IPS-NIHi11 (cell line): ENCODE results near the gene TBL2.
"Not testable (repeated sequence)": the region's sequence is repeated elsewhere in the genome, so short reads cannot be mapped to it uniquely, and the experiment has no call there.

Experiments
- DNase-seq: peaks from one replicate; pipeline ENCODE4 v3.0.0; 2012; ENCODE audit warnings: mixed read lengths, low spot score

The TBL2 gene

DNA sequence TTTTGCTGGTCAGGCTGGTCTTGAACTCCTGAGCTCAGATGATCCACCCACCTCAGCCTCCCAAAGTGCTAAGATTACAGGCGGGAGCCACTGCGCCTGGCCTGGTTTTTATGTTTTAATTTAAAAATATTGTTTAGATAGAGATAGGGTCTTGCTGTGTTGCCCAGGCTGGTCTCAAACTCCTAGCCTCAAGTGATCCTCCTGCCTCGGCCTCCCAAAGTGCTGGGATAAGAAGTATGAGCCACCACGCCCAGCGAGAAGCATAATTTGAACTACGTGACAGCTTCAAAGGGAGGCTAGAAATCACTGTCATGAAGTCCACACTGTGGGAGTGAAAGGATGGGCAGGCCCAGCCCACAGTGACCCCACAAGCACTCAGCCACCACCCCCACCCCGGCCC, 42.5 kb downstream of the TBL2 start:
- DNase-seq: not testable (repeated sequence)

DNA sequence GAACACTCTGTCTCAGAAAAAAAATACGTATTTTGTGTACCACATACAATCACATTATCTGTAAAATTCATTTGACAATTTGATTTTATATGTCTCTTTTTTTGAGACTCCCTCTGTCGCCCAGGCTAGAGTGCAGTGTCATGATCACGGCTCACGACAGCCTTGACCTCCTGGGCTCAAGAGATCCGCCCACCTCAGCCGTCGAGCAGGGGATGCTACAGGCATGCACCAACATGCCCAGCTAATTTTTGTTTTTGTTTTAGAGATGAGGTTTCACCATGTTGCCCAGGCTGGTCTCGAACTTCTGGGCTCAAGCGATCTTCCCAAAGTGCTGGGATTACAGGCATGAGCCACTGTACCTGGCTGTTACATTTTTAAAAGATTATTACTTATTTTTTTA, 44.6 kb downstream of the TBL2 start:
- DNase-seq: no peak

DNA sequence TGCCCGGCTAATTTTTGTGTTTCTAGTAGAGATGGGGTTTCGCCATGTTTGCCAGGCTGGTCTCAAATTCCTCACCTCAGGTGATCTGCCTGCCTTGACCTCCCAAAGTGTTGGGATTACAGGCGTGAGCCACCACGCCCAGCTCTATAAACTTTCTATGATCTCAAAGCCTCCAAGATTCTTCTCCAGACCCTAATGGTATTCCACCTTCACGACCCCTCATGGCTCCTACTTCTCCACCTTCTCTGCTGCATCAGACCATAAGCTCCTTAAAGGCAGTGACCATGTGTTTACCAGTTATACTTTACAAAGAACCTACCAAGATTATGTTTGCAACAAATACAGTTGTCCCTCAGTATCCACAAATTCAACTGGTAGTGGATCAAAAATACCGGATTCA, 46.2 kb downstream of the TBL2 start:
- DNase-seq: no peak

DNA sequence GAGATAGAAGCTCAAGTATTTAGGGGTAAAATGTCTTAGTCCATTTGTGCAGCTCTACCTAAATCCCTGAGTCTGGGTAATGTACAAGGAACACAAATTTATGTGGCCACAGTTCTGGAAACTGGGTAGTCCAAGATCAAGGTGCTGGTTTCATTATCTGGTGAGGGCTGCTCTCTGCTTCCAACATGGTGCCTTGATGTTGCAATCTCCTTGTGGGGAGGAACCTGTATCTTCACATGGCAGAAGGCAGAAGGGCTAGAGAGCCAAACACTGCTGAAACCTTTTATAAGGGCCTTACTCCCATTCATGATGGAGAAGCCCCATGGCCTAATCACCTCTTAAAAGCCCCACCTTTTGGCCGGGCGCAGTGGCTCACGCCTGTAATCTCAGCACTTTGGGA, 47.6 kb downstream of the TBL2 start:
- DNase-seq: no peak

DNA sequence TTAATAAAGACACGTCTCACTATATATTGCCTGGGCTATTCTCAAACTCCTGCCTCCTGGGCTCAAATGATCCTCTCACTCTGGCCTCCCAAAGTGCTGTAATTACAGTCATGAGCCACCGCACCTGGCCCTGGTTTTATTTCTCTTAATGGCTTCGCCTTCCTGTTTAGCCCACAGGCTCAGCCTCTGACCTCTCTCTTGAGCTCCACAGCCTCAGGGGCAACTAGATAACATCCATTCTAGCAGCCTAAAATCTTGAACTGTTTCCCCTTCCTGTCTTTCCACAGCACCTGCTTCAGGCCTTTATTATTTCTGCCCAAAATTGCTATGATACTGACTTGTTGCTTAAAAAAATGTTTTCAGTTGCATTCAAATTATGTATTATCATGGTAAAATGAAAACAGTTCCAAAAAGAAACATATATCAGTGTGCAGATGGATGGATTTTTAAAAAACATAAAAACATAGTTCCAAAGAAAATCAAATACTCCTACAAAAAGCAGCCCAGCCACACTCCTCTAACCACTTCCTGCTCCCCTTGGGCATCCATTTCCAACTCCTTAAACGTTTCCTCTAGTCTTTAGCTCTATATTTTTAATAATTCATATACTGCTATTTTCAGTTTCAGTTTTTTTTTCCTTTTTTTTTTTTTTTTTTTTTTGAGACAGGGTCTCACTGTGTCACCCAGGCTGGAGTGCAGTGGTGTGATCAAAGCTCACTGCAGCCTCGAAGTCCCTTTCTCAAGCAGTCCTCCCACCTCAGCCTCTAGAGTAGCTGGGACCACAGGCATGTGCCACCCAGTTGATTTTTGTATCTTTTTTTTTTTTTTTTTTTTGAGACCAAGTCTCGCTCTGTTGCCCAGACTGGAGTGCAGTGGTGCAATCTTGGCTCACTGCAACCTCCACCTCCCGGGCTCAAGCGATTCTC, 51.2 kb downstream of the TBL2 start:
- DNase-seq: no peak

DNA sequence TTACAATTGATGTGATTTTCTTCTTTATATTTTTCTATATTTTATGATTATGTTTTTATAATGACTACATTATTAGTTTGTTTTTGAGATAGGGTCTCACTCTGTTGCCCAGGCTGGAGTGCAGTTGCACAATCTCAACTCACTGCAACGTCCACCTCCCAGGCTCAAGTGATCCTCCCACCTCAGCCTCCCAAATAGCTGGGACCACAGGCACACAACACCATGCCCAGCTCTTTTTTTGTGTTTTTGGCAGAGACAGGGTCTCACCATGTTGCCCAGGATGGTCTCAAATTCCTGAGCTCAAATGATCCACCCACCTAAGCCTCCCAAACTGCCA, 52.3 kb downstream of the TBL2 start:
- DNase-seq: not testable (repeated sequence)

DNA sequence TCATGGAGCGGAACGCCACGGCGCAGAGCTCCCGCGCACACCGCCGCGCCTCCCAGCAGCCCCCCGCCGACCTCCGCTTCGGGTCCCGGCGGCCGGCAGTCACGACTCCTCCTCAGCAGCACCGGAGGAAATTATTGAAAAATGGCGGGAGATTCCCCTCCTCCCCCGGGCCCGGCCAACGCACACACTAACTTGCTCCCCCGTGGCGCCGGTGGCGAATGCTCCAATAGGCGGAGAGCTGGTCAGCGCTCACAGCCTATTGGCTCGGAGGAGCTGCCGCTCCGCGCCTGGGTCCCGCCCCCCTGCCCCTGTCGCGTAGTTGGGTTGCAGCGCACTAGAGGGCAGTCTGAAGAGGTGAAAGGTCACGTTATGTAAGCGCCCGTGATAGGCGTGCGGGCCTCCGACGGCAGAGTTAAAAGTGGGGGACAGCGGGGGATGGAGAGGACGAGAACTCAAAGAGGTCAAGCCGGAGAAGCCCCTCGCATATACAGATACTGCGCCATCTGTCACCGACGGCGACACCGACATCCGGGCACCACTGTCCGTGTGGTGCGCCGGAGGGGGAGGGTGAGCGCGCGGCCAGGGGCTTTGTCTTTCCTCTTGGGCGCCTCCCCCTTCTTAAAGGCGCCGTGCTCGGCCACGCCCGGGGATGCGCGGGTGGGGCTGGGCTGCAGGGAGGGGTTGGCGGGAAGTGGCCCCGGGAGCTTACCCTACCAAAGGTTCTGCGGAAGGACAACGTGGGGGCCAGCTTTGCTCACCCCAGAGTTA, 56.1 kb downstream of the TBL2 start, which contains the start of gene BAZ1B:
Gene BAZ1B (minus strand): TSS at position 189 of the 768 bp plus-strand sequence. CDS start 360 bp downstream, outside the sequence.
- DNase-seq: peak; percentile 96

DNA sequence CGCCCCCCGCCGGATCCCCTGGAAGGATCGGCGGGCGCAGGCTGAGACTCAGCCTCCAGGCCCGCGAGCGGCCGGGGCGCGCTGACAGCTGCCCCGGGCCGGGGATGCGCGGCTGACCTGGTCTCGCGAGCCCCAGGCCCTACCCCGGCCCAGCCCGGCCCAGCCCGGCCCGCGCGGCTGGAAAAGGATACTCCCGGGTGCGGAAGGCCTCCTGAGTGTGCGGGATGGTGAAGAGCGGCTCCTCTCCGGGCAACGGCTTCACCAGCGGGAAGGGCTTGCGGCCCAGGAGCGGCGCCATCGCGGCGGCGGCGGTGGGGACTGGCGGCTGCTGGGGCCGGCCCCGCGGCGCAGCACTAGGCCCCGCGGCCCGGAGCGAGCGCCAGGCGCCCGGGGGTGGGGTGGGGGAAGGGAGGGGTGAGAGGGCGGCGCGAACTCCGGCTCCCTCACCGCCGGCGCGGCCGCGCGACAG, 56.7 kb downstream of the TBL2 start:
- DNase-seq: peak; percentile 81

DNA sequence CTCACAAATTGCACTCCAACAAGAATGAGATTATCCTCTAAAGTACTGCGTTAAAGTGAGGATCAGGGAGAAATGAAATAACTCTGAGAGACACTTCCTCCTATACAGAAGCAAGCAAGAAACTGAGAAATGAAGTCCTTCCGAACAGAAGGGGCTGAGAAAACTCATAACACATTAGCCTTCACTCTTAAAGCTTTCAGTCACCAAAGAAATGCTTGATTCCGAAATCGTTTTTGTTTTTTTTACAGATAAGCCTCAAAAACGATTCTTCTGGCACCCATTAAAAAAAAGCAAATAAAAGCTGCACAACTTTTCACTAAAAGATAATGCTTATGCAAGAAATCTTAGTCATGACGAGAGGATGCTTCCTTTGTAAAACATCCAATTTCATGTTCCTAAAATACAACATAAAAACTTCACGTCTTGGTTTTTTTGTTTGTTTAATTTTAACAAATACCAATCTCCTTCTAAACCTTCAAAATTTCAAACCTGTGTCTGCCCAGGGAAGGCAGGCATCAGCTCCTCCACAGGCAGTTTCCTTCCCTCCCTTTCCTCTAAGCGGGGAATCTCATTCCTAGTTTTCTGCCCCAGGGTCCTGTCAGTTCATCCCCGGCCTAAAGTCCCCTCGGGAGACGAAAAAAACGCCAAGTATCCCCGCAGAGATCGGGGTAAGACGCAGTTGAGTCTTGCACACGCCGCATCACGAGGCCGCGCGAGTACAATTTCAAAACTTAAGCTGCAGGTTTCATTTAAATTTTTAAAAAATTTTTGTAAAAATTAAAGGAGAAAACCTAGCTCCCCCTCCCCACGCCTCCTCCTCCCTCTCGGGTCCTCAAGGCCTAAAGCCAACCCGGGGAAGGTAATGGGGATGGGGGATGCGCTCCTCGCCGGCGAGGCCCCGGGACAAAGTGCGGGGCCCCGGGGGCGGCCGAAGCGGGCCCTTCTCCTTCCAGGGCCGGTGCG, 57.4 kb downstream of the TBL2 start:
- no peak for DNase-seq

DNA sequence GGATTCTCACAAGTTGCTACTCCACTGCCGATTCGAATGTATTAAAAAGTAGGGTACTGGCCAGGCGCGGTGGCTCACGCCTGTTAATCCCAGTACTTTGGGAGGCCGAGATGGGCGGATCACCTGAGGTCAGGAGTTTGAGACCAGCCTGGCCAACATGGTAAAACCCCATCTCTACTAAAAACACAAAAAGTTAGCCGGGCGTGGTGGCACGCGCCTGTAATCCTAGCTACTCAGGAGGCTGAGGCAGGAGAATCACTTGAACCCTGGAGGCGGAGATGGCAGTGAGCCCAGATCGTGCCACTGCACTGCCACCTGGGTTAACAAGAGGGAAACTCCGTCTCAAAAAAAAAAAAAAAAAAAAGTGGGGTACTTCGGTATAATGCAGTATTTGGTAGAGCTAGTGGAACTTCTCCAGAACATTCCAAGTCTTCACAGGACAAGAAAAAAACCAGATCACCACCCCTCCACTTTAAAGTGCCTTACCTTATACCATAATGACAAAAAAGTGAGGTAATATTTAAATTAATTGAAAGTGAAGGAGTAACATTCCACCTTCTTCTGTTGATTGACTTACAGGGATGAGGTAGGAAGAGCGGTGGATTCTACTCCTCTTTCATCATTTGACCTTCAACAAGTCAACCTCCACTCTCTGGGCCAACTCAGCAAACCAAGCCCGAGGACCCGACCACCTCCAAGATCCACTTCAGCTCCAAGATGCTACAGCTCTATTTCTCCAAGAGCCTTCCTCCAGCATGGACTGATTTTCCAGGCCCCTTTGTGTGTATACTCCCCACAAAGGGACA, 58.3 kb downstream of the TBL2 start:
- no peak for DNase-seq

DNA sequence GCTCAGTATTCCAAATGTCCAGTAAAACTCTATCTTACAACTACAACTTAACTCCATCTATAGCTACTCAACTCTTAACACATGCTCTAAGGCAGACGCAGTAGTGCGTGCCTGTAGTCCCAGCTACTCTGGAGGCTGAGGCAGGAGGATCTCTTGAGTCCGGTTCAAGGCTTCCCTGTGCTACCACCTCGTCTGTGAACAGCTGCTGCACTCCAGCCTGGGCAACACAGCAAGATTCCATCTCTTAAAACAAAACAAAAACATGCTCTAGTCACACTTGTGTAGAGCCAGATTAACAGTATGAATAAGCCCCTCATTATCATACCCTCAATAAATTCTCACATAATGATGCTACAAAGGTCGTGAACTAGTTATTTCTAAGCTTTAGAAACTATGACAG, 59.9 kb downstream of the TBL2 start:
- DNase-seq: no peak
